CD4-positive, alpha-beta memory T cell (primary cell): ENCODE results near the gene HDLBP. TPM values are rescaled to one million over a fixed set of nuclear protein-coding genes. Genes with fewer than 3 reads are reported as not detected.
A peak's percentile ranks its signal among the peaks of the same experiment; 100 is the strongest.

Experiments used
- CTCF ChIA-PET: fragments of 350-600 bp; sonication (Branson Sonifier 250); formaldehyde crosslinking; loops from one replicate; lab custom pipeline; 2021; ENCODE audit warnings: inconsistent platforms; ENCODE audit not compliant: partially characterized antibody; lab: Charles Lee
- POLR2A ChIA-PET: fragments of 350-600 bp; sonication (Branson Sonifier 250); formaldehyde crosslinking; loops from one replicate; lab custom pipeline; 2021; ENCODE audit not compliant: partially characterized antibody; lab: Charles Lee
- DNase-seq, 5 donors: peaks; one replicate each; pipeline versions ENCODE4 v3.0.0 to v3.0.0-alpha.2; 2020 to 2022; ENCODE audit warnings: mixed read lengths in 1 of 5
- H3K27ac ChIP-seq: one replicate; pipeline ENCODE4 v1.7.0; 2013; ENCODE audit warnings: low read depth, low read length
- H3K27me3 ChIP-seq: 2 replicates; pipeline ENCODE4 v1.7.0; 2013; ENCODE audit warnings: mild to moderate bottlenecking, low read length, moderate library complexity; ENCODE audit not compliant: insufficient read depth
- H3K36me3 ChIP-seq: 2 replicates; pipeline ENCODE4 v1.7.0; 2013; ENCODE audit warnings: mild to moderate bottlenecking, low read length, moderate library complexity; ENCODE audit not compliant: insufficient read depth
- H3K4me1 ChIP-seq: 2 replicates; pipeline ENCODE4 v1.7.0; 2013; ENCODE audit warnings: mild to moderate bottlenecking, low read length, moderate library complexity; ENCODE audit not compliant: insufficient read depth
- H3K4me3 ChIP-seq, 2 donors: one replicate each; pipeline ENCODE4 v1.7.0; 2013; ENCODE audit warnings: low read length in 2 of 2, mild to moderate bottlenecking in 1 of 2
- H3K9me3 ChIP-seq, 2 donors: one replicate each; pipeline ENCODE4 v1.7.0; 2013; ENCODE audit warnings: low read length in 2 of 2, control low read depth in 1 of 2; ENCODE audit not compliant: control insufficient read depth in 1 of 2
- H3K27ac Mint-ChIP-seq, 7 donors: one replicate each; pipeline ENCODE4 v1.8.0; 2020 to 2021; ENCODE audit warnings: mixed read lengths in 7 of 7, mild to moderate bottlenecking in 6 of 7, inconsistent platforms in 3 of 7, moderate library complexity in 3 of 7
- H3K27me3 Mint-ChIP-seq, 2 donors: one replicate each; pipeline ENCODE4 v1.8.0; 2020 to 2021; ENCODE audit warnings: mixed read lengths in 2 of 2
- H3K36me3 Mint-ChIP-seq, 2 donors: one replicate each; pipeline ENCODE4 v1.8.0; 2020 to 2021; ENCODE audit warnings: mixed read lengths in 2 of 2, inconsistent platforms in 1 of 2, mild to moderate bottlenecking in 1 of 2
- H3K4me1 Mint-ChIP-seq, 4 donors: one replicate each; pipeline ENCODE4 v1.8.0; 2020 to 2021; ENCODE audit warnings: mixed read lengths in 4 of 4, mild to moderate bottlenecking in 1 of 4
- H3K4me3 Mint-ChIP-seq, 8 donors: one replicate each; pipeline ENCODE4 v1.8.0; 2020 to 2021; ENCODE audit warnings: mixed read lengths in 8 of 8, mild to moderate bottlenecking in 7 of 8, moderate library complexity in 6 of 8, inconsistent platforms in 3 of 8
- H3K9me3 Mint-ChIP-seq, 8 donors: one replicate each; pipeline ENCODE4 v1.8.0; 2020 to 2021; ENCODE audit warnings: mixed read lengths in 8 of 8, mild to moderate bottlenecking in 5 of 8, inconsistent platforms in 3 of 8, moderate library complexity in 1 of 8
- intact Hi-C: fragments of 100-400 bp; cut with micrococcal nuclease; formaldehyde crosslinking; loops from one replicate; pipeline ENCODE4 v1.15.1; 2023
- polyA plus RNA-seq, 2 donors: library from polyadenylated mRNA; unstranded; fragments of 300-500 nt; fragmentation: Illumina TruSeq; gene quantifications; one replicate each; pipeline ENCODE4 v1.2.3, GENCODE V29; 2021
- total RNA-seq, 2 experiments: library from RNA; stranded (reverse); gene quantifications; one replicate each; pipeline ENCODE4 v1.2.3, GENCODE V29; 2021

The HDLBP gene
- total and polyA plus RNA-seq, 4 experiments from 2014 or later = 24.7 to 183 (median 124) TPM

GRCh38 chr2:241350530-241350877 lies 35.0 kb upstream of the HDLBP start:
- peak overlapping the region in 1 of 8 donors; percentile 32 for H3K4me3 Mint-ChIP-seq
- ChIA-PET CTCF (interaction anchor here (0.7 to 1.0 kb wide), 2 partner anchors 32 to 499 kb away, joined by 3 read pairs; no protein-coding TSS in a partner anchor), POLR2A (interaction anchor here (0.9 kb wide), 1 partner anchor 32 kb away, joined by 3 read pairs; no protein-coding TSS in a partner anchor)
- Histone ChIP-seq H3K9me3 (no peaks in the 10 kb centered on the region), H3K4me3 (no peak overlapping the region), H3K27me3 (no peaks in the 10 kb centered on the region), H3K27ac (no peak overlapping the region), H3K36me3 (peaks cover 61% of the 10 kb centered on the region), H3K4me1 (peaks cover 3% of the 10 kb centered on the region)
- intact Hi-C loops = loop anchor here (10.0 kb wide), 1 partner anchor 354 kb away; the partner anchor contains the start of gene ING5
- H3K36me3 Mint-ChIP-seq = peaks cover 38 to 67% of the 10 kb centered on the region in 2 donors
- H3K4me1 Mint-ChIP-seq = peaks cover 0 to 5% (median 2%) of the 10 kb centered on the region in 4 donors
- no peaks in the 10 kb centered on the region for H3K9me3 Mint-ChIP-seq
- no peaks in the 10 kb centered on the region for H3K27me3 Mint-ChIP-seq
- peak overlapping the region in 3 of 7 donors; percentile 16 to 28 (median 22) for H3K27ac Mint-ChIP-seq
- DNase-seq = no peak

DNA sequence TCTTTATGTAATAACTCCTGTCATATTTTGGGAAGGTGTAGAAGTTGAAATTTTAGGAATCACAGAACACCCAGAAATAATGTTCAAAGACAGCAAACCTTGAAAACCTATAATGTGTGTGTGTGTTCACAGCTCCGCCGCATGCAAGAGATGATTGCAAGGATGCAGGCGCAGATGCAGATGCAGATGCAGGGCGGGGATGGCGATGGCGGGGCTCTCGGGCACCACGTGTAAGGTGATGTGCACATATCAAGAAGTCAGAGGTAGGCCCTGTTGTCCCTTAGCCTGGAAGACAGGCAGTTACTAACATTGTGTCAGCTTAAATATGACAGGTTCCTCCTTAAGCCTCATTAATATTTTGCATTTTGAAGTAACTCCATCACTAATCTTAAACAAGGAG lies 34.5 kb upstream of the HDLBP start:
- H3K27me3 ChIP-seq = no peaks in the 10 kb centered on the region
- no peaks in the 10 kb centered on the region for H3K9me3 Mint-ChIP-seq
- intact Hi-C loops = loop anchor here (10.0 kb wide), 1 partner anchor 355 kb away; the partner anchor contains the start of gene ING5
- H3K36me3 ChIP-seq = peaks cover 65% of the 10 kb centered on the region
- H3K4me1 Mint-ChIP-seq = peaks cover 0 to 5% (median 2%) of the 10 kb centered on the region in 4 donors
- H3K4me3 Mint-ChIP-seq = no peak overlapping the region
- no peak overlapping the region for H3K27ac ChIP-seq
- CTCF ChIA-PET = interaction anchor here (0.7 to 1.0 kb wide), 2 partner anchors 32 to 499 kb away, joined by 3 read pairs; no protein-coding TSS in a partner anchor
- no peak overlapping the region for H3K4me3 ChIP-seq
- no peaks in the 10 kb centered on the region for H3K27me3 Mint-ChIP-seq
- DNase-seq = no peak
- POLR2A ChIA-PET = interaction anchor here (0.9 kb wide), 1 partner anchor 32 kb away, joined by 3 read pairs; no protein-coding TSS in a partner anchor
- peaks cover 42 to 72% of the 10 kb centered on the region in 2 donors for H3K36me3 Mint-ChIP-seq
- no peaks in the 10 kb centered on the region for H3K9me3 ChIP-seq
- no peak overlapping the region for H3K27ac Mint-ChIP-seq
- peaks cover 2% of the 10 kb centered on the region for H3K4me1 ChIP-seq

- no peak for DNase-seq
- Histone ChIP-seq H3K9me3 (no peaks in the 10 kb centered on the region), H3K27ac (no peak overlapping the region), H3K27me3 (no peaks in the 10 kb centered on the region), H3K4me3 (no peak overlapping the region), H3K4me1 (peaks cover 7% of the 10 kb centered on the region), H3K36me3 (peaks cover 79% of the 10 kb centered on the region)
- Mint-ChIP-seq H3K9me3 (no peaks in the 10 kb centered on the region), H3K36me3 (peaks cover 54 to 78% of the 10 kb centered on the region in 2 donors), H3K27me3 (no peaks in the 10 kb centered on the region), H3K4me1 (peaks cover 10 to 18% (median 13%) of the 10 kb centered on the region in 4 donors), H3K4me3 (no peak overlapping the region), H3K27ac (peak overlapping the region in 1 of 7 donors; percentile 19)
- POLR2A ChIA-PET = interaction anchor here (0.9 kb wide), 1 partner anchor 30 kb away, joined by 3 read pairs; the partner anchor contains the start of genes HDLBP and SEPTIN2
- CTCF ChIA-PET = no interaction called here
- intact Hi-C loops = no loop called here
Observed at GRCh38 chr2:241344925-241345651, 29.6 kb upstream of the HDLBP start.

DNA sequence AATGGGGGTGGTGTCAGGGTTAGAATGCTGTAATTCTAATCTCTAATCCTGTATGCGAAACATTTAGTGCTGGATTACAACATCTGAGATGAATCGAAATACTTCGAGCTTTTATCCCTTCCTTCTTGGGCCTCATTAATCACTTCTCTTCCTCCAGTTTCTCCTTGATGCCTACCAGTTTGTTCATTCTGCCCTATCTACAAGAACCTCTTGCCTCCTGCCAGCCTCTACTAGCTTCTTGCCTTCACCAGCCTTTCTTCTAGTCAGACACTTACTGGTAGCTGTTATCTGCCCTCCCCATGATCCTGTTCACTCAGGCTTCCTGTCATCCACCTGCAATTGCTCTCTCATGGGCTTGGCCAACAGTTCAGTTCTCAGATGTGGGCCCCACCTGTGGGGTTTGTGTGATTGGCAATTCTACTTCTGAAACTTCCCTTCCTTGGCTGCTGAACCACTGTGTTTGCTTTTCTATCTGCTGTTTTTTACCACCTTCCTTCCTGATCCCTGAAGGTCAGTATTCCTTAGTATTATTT lies 25.2 kb upstream of the HDLBP start:
- no peaks in the 10 kb centered on the region for H3K27me3 Mint-ChIP-seq
- Histone ChIP-seq H3K27ac (no peak overlapping the region), H3K4me1 (peaks cover 16% of the 10 kb centered on the region), H3K27me3 (no peaks in the 10 kb centered on the region), H3K4me3 (no peak overlapping the region), H3K36me3 (peaks cover 60% of the 10 kb centered on the region), H3K9me3 (no peaks in the 10 kb centered on the region)
- ChIA-PET POLR2A (no interaction called here), CTCF (no interaction called here)
- H3K36me3 Mint-ChIP-seq = peaks cover 53 to 81% of the 10 kb centered on the region in 2 donors
- peak overlapping the region in 6 of 7 donors; percentile 14 to 80 (median 38) for H3K27ac Mint-ChIP-seq
- DNase-seq = peak in 1 of 5 donors; percentile 14
- peaks cover 19 to 27% (median 22%) of the 10 kb centered on the region in 4 donors for H3K4me1 Mint-ChIP-seq
- no peaks in the 10 kb centered on the region for H3K9me3 Mint-ChIP-seq
- H3K4me3 Mint-ChIP-seq = peak overlapping the region in 2 of 8 donors; percentile 24 to 52
- intact Hi-C loops = no loop called here

- Histone ChIP-seq H3K4me1 (peaks cover 16% of the 10 kb centered on the region), H3K9me3 (no peaks in the 10 kb centered on the region), H3K4me3 (no peak overlapping the region), H3K27ac (no peak overlapping the region), H3K36me3 (peaks cover 57% of the 10 kb centered on the region), H3K27me3 (no peaks in the 10 kb centered on the region)
- CTCF ChIA-PET = no interaction called here
- H3K4me1 Mint-ChIP-seq = peaks cover 20 to 27% (median 22%) of the 10 kb centered on the region in 4 donors
- peak overlapping the region in 6 of 7 donors; percentile 8 to 73 (median 48) for H3K27ac Mint-ChIP-seq
- H3K27me3 Mint-ChIP-seq = no peaks in the 10 kb centered on the region
- POLR2A ChIA-PET = interaction anchor here (0.7 kb wide), 1 partner anchor 24 kb away, joined by 3 read pairs; the partner anchor contains the start of gene SEPTIN2
- intact Hi-C loops = no loop called here
- H3K4me3 Mint-ChIP-seq = no peak overlapping the region
- no peaks in the 10 kb centered on the region for H3K9me3 Mint-ChIP-seq
- H3K36me3 Mint-ChIP-seq = peaks cover 49 to 81% of the 10 kb centered on the region in 2 donors
- no peak for DNase-seq
Observed at GRCh38 chr2:241339839-241340630, 24.6 kb upstream of the HDLBP start.

DNA sequence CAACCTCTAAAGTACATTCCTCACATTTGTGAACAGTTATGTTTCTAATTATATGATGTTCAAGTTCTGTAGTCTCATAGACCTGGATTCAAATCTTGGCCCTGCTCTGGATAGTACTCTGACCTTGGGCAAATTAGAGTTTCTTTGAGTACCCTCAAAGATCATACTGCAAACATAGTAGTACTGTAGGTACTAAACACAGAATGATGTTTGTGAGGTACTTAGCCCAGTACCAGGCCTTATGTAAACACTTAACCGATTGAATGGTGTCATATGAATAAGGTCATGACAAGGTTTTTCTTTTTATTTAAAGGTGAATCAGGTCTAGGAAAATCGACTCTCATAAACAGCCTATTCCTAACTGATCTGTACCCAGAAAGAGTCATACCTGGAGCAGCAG lies 19.3 kb upstream of the HDLBP start:
- no peaks in the 10 kb centered on the region for H3K27me3 ChIP-seq
- H3K4me1 ChIP-seq = peaks cover 7% of the 10 kb centered on the region
- Mint-ChIP-seq H3K4me1 (peaks cover 10 to 19% (median 15%) of the 10 kb centered on the region in 4 donors), H3K4me3 (no peak overlapping the region), H3K36me3 (peaks cover 38 to 82% of the 10 kb centered on the region in 2 donors), H3K27me3 (no peaks in the 10 kb centered on the region), H3K9me3 (no peaks in the 10 kb centered on the region), H3K27ac (peak overlapping the region in 1 of 7 donors; percentile 35)
- CTCF ChIA-PET = no interaction called here
- H3K36me3 ChIP-seq = peaks cover 22% of the 10 kb centered on the region
- no peak overlapping the region for H3K4me3 ChIP-seq
- DNase-seq = no peak
- H3K9me3 ChIP-seq = no peaks in the 10 kb centered on the region
- H3K27ac ChIP-seq = no peak overlapping the region
- intact Hi-C loops = no loop called here
- POLR2A ChIA-PET = no interaction called here
